Measurements from ENCODE around the gene NDRG4. TPM values are rescaled to one million over a fixed set of nuclear protein-coding genes. Genes with fewer than 3 reads are reported as not detected.
A peak's percentile ranks its signal among the peaks of the same experiment; 100 is the strongest.

Gene NDRG4
- total RNA-seq, 1 donor from 2014 or later, result 42.9 TPM

- Mint-ChIP-seq H3K9me3 (no peaks in the 10 kb centered on the region), H3K27me3 (no peaks in the 10 kb centered on the region), H3K27ac (peak overlapping the region; percentile 46), H3K4me1 (ENCODE audit: unreplicated experiment) (peaks cover 26% of the 10 kb centered on the region), H3K36me3 (no peaks in the 10 kb centered on the region), H3K4me3 (no peak overlapping the region)
- TF ChIP-seq, protein P1, sequence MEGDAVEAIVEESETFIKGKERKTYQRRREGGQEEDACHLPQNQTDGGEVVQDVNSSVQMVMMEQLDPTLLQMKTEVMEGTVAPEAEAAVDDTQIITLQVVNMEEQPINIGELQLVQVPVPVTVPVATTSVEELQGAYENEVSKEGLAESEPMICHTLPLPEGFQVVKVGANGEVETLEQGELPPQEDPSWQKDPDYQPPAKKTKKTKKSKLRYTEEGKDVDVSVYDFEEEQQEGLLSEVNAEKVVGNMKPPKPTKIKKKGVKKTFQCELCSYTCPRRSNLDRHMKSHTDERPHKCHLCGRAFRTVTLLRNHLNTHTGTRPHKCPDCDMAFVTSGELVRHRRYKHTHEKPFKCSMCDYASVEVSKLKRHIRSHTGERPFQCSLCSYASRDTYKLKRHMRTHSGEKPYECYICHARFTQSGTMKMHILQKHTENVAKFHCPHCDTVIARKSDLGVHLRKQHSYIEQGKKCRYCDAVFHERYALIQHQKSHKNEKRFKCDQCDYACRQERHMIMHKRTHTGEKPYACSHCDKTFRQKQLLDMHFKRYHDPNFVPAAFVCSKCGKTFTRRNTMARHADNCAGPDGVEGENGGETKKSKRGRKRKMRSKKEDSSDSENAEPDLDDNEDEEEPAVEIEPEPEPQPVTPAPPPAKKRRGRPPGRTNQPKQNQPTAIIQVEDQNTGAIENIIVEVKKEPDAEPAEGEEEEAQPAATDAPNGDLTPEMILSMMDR (conservative IDR thresholded peaks at IDR 0.05), result no peak
- no peak for DNase-seq (ENCODE audit: extremely low spot score, unreplicated experiment)
Observed at GRCh38 chr16:58497468-58497867, 2.5 kb upstream of the NDRG4 start.

- Mint-ChIP-seq H3K27ac (peak overlapping the region; percentile 46), H3K27me3 (no peaks in the 10 kb centered on the region)
- TF ChIP-seq, protein P1 (conservative IDR thresholded peaks at IDR 0.05), result no peak
Observed at GRCh38 chr16:58497935-58498334, 2.0 kb upstream of the NDRG4 start.

DNA sequence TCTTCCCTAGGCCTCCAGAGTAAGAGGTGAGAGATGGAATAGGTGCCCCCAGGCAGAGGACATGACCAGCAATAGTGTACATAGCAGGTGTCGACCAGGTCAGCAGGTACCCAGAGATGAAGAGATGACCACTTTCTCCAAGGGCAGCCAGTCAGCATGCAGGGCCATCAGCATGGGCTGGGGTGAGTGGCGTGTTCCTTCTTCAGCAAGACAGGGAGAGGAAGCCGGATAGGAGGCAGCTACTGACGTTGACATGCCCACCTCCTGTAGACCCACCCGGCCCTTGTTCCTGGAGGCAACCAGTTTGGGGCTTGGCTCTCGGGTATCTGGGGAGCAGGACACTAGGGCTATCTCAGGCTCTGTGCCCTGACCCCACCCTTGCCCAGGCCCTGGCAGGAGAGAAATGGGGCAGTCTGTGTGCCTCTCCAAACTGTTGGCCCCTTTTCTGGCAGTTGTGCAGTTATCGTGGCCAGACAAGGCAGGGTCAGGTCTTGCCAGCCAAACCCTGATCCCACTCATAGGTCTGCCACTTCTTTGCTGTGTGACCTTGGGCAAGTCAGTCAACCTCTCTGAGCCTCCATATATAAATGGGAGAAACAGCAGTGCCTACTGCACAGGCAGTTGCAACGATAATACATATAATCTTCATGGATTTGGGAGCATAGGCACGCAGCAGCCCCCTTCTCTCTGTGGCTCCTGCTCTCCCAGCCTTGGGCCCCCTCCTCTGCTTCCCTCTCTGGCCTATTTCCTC lies 1.4 kb upstream of the NDRG4 start:
- no peak for DNase-seq (ENCODE audit: extremely low spot score, unreplicated experiment)
- Mint-ChIP-seq H3K4me3 (peak overlapping the region; percentile 35), H3K9me3 (no peaks in the 10 kb centered on the region), H3K27ac (no peak overlapping the region), H3K36me3 (no peaks in the 10 kb centered on the region), H3K4me1 (ENCODE audit: unreplicated experiment) (peaks cover 19% of the 10 kb centered on the region), H3K27me3 (no peaks in the 10 kb centered on the region)
- TF ChIP-seq, protein P1 (conservative IDR thresholded peaks at IDR 0.05), result no peak

More at GRCh38 chr16:58497935-58498334, 2.0 kb upstream of the NDRG4 start:
- Mint-ChIP-seq H3K4me1 (ENCODE audit: unreplicated experiment) (peaks cover 22% of the 10 kb centered on the region), H3K36me3 (no peaks in the 10 kb centered on the region), H3K4me3 (no peak overlapping the region), H3K9me3 (no peaks in the 10 kb centered on the region)
- no peak for DNase-seq (ENCODE audit: extremely low spot score, unreplicated experiment)

GRCh38 chr16:58499092-58499511 lies 841 bp upstream of the NDRG4 start:
- TF ChIP-seq, protein P1 (conservative IDR thresholded peaks at IDR 0.05), result no peak
- Mint-ChIP-seq H3K27me3 (no peaks in the 10 kb centered on the region), H3K27ac (no peak overlapping the region), H3K9me3 (no peaks in the 10 kb centered on the region), H3K36me3 (no peaks in the 10 kb centered on the region), H3K4me3 (peak overlapping the region; percentile 8), H3K4me1 (ENCODE audit: unreplicated experiment) (peaks cover 19% of the 10 kb centered on the region)
- no peak for DNase-seq (ENCODE audit: extremely low spot score, unreplicated experiment)

DNA sequence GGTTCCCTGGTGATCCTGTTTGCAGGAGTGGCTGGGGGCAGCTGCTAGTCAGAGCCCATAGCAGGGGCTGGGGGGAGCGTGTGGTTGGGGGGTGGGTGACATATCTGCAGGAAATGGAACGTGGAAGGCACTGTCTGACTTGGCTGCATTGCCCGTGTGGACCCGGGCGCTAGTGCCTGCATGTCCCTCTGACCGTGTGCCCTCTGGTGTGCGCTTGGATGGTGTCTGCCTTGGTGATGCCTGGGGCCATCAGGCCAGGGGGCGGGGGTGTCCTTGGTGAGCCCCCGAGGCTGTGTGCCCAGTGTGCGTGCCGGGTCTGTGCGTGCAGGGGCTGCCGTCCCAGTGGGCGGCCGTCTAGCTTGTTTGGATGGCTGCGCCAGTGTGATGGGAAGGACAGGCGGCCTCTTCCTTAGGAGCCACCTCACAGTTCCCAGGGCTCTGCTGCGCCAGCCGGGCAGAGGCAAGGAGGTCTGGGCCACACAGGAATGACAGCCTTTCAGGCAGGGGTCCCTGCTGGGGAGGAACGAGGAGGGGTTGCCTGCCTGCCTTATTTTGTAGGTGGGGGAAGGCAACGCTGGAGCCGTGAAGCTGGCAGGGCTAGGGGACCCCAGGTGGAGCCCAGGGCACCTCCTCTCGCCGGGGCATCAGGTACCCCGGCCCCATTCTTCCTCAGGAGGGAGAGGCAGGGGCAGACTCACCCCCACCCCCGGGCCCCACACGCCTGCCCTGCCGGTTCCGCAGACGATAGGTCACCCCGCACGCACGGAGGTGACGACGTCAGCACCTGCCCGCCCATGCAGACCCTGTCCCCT lies 693 bp downstream of the NDRG4 start:
- H3K27ac Mint-ChIP-seq, result peak overlapping the region; percentile 89

More for the DNA sequence above, 693 bp downstream of the NDRG4 start:
- Mint-ChIP-seq H3K4me3 (peak overlapping the region; percentile 92), H3K9me3 (no peaks in the 10 kb centered on the region), H3K36me3 (no peaks in the 10 kb centered on the region), H3K27me3 (no peaks in the 10 kb centered on the region), H3K4me1 (ENCODE audit: unreplicated experiment) (peaks cover 6% of the 10 kb centered on the region)
- TF ChIP-seq, protein P1 (conservative IDR thresholded peaks at IDR 0.05), result no peak
- DNase-seq (ENCODE audit: extremely low spot score, unreplicated experiment), result no peak

Measured in type B pancreatic cell (in vitro differentiated cells).